Measurements from ENCODE around the gene ADPRHL1. TPM values are rescaled to one million over a fixed set of nuclear protein-coding genes. Genes with fewer than 3 reads are reported as not detected.

The ADPRHL1 gene
- total and polyA plus RNA-seq, 4 donors, result 0.28 to 0.67 (median 0.55) TPM

GRCh38 chr13:113455384-113455783 is 2.1 kb upstream of the ADPRHL1 start:
- Histone ChIP-seq H3K9ac (ENCODE audit: low read depth in 1 of 2, low read length in 2 of 2) (no peak overlapping the region), H3K9me3 (ENCODE audit: control insufficient read depth in 4 of 4, low read length in 3 of 4) (no peaks in the 10 kb centered on the region), H3K36me3 (ENCODE audit: control insufficient read depth in 4 of 4, insufficient read depth in 3 of 4, low read depth in 1 of 4, low read length in 3 of 4) (peaks cover 9 to 35% (median 24%) of the 10 kb centered on the region in 4 donors), H3K27me3 (ENCODE audit: control insufficient read depth in 4 of 4, insufficient read depth in 4 of 4, low read length in 3 of 4) (no peaks in the 10 kb centered on the region), H3K27ac (ENCODE audit: low read depth in 1 of 2, low read length in 2 of 2) (no peak overlapping the region), H3K4me3 (ENCODE audit: low read depth in 1 of 3, low read length in 3 of 3) (no peak overlapping the region), H3K4me1 (ENCODE audit: control insufficient read depth in 4 of 4, insufficient read depth in 4 of 4, low read length in 3 of 4) (no peaks in the 10 kb centered on the region)
- WGBS, result 83% methylated on average over 18 of the region's 18 CpGs
- DNase-seq (ENCODE audit: low spot score), result no peak
- TF ChIP-seq JUND (IDR thresholded peaks at IDR 0.05), result no peak
- no peak for TF ChIP-seq YY1 (IDR thresholded peaks at IDR 0.05)
- TF ChIP-seq EGR1 (IDR thresholded peaks at IDR 0.05; ENCODE audit: low read depth in 2 of 2), result no peak
- no peak for TF ChIP-seq ZBTB33 (IDR thresholded peaks at IDR 0.05)
- TF ChIP-seq HNF4A (conservative IDR thresholded peaks at IDR 0.05), result no peak
- TF ChIP-seq HNF4G (IDR thresholded peaks at IDR 0.05), result no peak
- TF ChIP-seq NR2F2 (IDR thresholded peaks at IDR 0.05), result no peak
- no peak for TF ChIP-seq FOXA2 (IDR thresholded peaks at IDR 0.05)
- TF ChIP-seq REST (IDR thresholded peaks at IDR 0.05), result no peak
- no peak for TF ChIP-seq MAX (IDR thresholded peaks at IDR 0.05)
- no peak for TF ChIP-seq RXRA (IDR thresholded peaks at IDR 0.05)
- TF ChIP-seq GABPA (IDR thresholded peaks at IDR 0.05 in 1 of 2, conservative IDR thresholded peaks at IDR 0.05 in 1 of 2), result no peak
- TF ChIP-seq TAF1 (conservative IDR thresholded peaks at IDR 0.05), result no peak

GRCh38 chr13:113454936-113455335 is 1.6 kb upstream of the ADPRHL1 start:
- Histone ChIP-seq H3K4me1 (ENCODE audit: control insufficient read depth in 4 of 4, insufficient read depth in 4 of 4, low read length in 3 of 4) (no peaks in the 10 kb centered on the region), H3K9ac (ENCODE audit: low read depth in 1 of 2, low read length in 2 of 2) (no peak overlapping the region), H3K27ac (ENCODE audit: low read depth in 1 of 2, low read length in 2 of 2) (no peak overlapping the region), H3K9me3 (ENCODE audit: control insufficient read depth in 4 of 4, low read length in 3 of 4) (no peaks in the 10 kb centered on the region), H3K36me3 (ENCODE audit: control insufficient read depth in 4 of 4, insufficient read depth in 3 of 4, low read depth in 1 of 4, low read length in 3 of 4) (peaks cover 9 to 33% (median 22%) of the 10 kb centered on the region in 4 donors), H3K27me3 (ENCODE audit: control insufficient read depth in 4 of 4, insufficient read depth in 4 of 4, low read length in 3 of 4) (no peaks in the 10 kb centered on the region), H3K4me3 (ENCODE audit: low read depth in 1 of 3, low read length in 3 of 3) (no peak overlapping the region)
- WGBS, result 82% methylated on average over 13 of the region's 13 CpGs
- no peak for DNase-seq (ENCODE audit: low spot score)
- no peak for TF ChIP-seq TAF1 (conservative IDR thresholded peaks at IDR 0.05)
- TF ChIP-seq EGR1 (IDR thresholded peaks at IDR 0.05; ENCODE audit: low read depth in 2 of 2), result no peak
- no peak for TF ChIP-seq HNF4A (conservative IDR thresholded peaks at IDR 0.05)
- TF ChIP-seq CTCF (IDR thresholded peaks at IDR 0.05; ENCODE audit: low read depth, low read length, missing input control), result no peak
- TF ChIP-seq NR2F2 (IDR thresholded peaks at IDR 0.05), result no peak
- TF ChIP-seq RAD21 (IDR thresholded peaks at IDR 0.05), result no peak
- no peak for TF ChIP-seq REST (IDR thresholded peaks at IDR 0.05)
- TF ChIP-seq FOXA1 (IDR thresholded peaks at IDR 0.05), result no peak
- no peak for TF ChIP-seq SP1 (IDR thresholded peaks at IDR 0.05)
- no peak for TF ChIP-seq ATF3 (IDR thresholded peaks at IDR 0.05)
- TF ChIP-seq FOXA2 (IDR thresholded peaks at IDR 0.05), result no peak
- TF ChIP-seq YY1 (IDR thresholded peaks at IDR 0.05), result no peak
- no peak for TF ChIP-seq ZBTB33 (IDR thresholded peaks at IDR 0.05)
